B cell (primary cell): ENCODE results near the gene POLR1B. TPM values are rescaled to one million over a fixed set of nuclear protein-coding genes. Genes with fewer than 3 reads are reported as not detected.
"Not testable (repeated sequence)": the region's sequence is repeated elsewhere in the genome, so short reads cannot be mapped to it uniquely, and the experiment has no call there.

Experiments
- ATAC-seq: fragments of 200-7000 bp; cut with Tn5 transposase; one replicate; pipeline ENCODE4 v1.10.0; 2021; ENCODE audit warnings: low read depth, mild to moderate bottlenecking, moderate number of reproducible peaks, moderate library complexity
- CTCF ChIA-PET: fragments of 350-600 bp; sonication (Branson Sonifier 250); formaldehyde crosslinking; loops from one replicate; lab custom pipeline; 2021; ENCODE audit warnings: antibody characterized with exemption, inconsistent platforms; lab: Charles Lee
- POLR2A ChIA-PET: fragments of 350-600 bp; sonication (Branson Sonifier 250); formaldehyde crosslinking; loops from one replicate; lab custom pipeline; 2021; ENCODE audit warnings: antibody characterized with exemption; lab: Charles Lee
- DNase-seq: peaks from one replicate; pipeline ENCODE4 v3.0.0; 2013
- H2AFZ ChIP-seq: 2 replicates; pipeline ENCODE4 v1.6.1; 2012; ENCODE audit warnings: mild to moderate bottlenecking, low read depth, low read length; ENCODE audit not compliant: insufficient read depth, poor library complexity, severe bottlenecking
- H3K27ac ChIP-seq, 2 donors: 1 replicate in 1 of 2; 2 replicates in 1 of 2; pipeline ENCODE4 v1.5.1; 2012 to 2013; ENCODE audit warnings: low read length in 2 of 2, mild to moderate bottlenecking in 2 of 2, moderate library complexity in 1 of 2
- H3K27me3 ChIP-seq, 4 experiments: fragments of 200-600 bp in 1 of 4; sonication (generic) in 1 of 4; replicated peaks in 1 of 4; 1 replicate in 2 of 4; 2 replicates in 2 of 4; pipeline versions ENCODE4 v1.6.1 to v1.7.0; 2013 to 2016; ENCODE audit warnings: low read length in 3 of 4, mild to moderate bottlenecking in 2 of 4, mixed read lengths in 1 of 4, moderate library complexity in 1 of 4; ENCODE audit not compliant: insufficient read depth in 4 of 4, control insufficient read depth in 3 of 4; ENCODE audit errors: control extremely low read depth in 1 of 4
- H3K36me3 ChIP-seq, 2 experiments: replicated peaks in 1 of 2; 1 replicate in 1 of 2; 2 replicates in 1 of 2; pipeline versions ENCODE4 v1.6.1 to v1.7.1; 2013; ENCODE audit warnings: low read length in 1 of 2; ENCODE audit not compliant: insufficient read depth in 2 of 2, control insufficient read depth in 1 of 2; ENCODE audit errors: control extremely low read depth in 1 of 2, extremely low read depth in 1 of 2
- H3K4me1 ChIP-seq, 2 donors: fragments of 200-600 bp in 1 of 2; sonication (generic) in 1 of 2; 1 replicate in 1 of 2; 2 replicates in 1 of 2; pipeline versions ENCODE4 v1.5.1 to v1.6.1; 2013 to 2017; ENCODE audit warnings: low read length in 2 of 2; ENCODE audit not compliant: control insufficient read depth in 2 of 2, insufficient read depth in 2 of 2
- H3K4me2 ChIP-seq: replicated peaks from 2 replicates; pipeline ENCODE3; 2012; ENCODE audit warnings: mild to moderate bottlenecking, low read depth, low read length; ENCODE audit not compliant: poor library complexity, severe bottlenecking
- H3K4me3 ChIP-seq, 5 experiments: fragments of 200-600 bp in 1 of 5; sonication (generic) in 1 of 5; 1 replicate in 3 of 5; 2 replicates in 2 of 5; pipeline versions ENCODE4 v1.5.1 to v1.7.0; 2011 to 2016; ENCODE audit warnings: low read length in 4 of 5, mild to moderate bottlenecking in 4 of 5, low read depth in 2 of 5, control low read depth in 1 of 5, moderate library complexity in 1 of 5; ENCODE audit not compliant: insufficient read depth in 1 of 5; ENCODE audit errors: control extremely low read depth in 1 of 5, extremely low read depth in 1 of 5
- H3K79me2 ChIP-seq: fragments of 200-600 bp; sonication (generic); one replicate; pipeline ENCODE4 v1.6.0; 2016; ENCODE audit warnings: low read length; ENCODE audit not compliant: control insufficient read depth, insufficient read depth
- H3K9ac ChIP-seq: fragments of 200-600 bp; sonication (generic); 2 replicates; pipeline ENCODE4 v1.6.1; 2017; ENCODE audit warnings: mild to moderate bottlenecking, low read length, moderate library complexity
- H3K9me3 ChIP-seq, 3 donors: one replicate each; pipeline versions ENCODE4 v1.6.1 to v1.7.1; 2013; ENCODE audit warnings: low read length in 2 of 3; ENCODE audit not compliant: control insufficient read depth in 2 of 3, insufficient read depth in 1 of 3; ENCODE audit errors: control extremely low read depth in 1 of 3
- H4K20me1 ChIP-seq: 2 replicates; pipeline ENCODE4 v1.6.0; 2012; ENCODE audit warnings: mild to moderate bottlenecking, low read length; ENCODE audit not compliant: insufficient read depth, control insufficient read depth, poor library complexity, severe bottlenecking
- H3K27ac Mint-ChIP-seq: one replicate; pipeline ENCODE4 v1.8.0; 2021; ENCODE audit warnings: mixed read lengths
- H3K27me3 Mint-ChIP-seq: one replicate; pipeline ENCODE4 v1.8.0; 2021; ENCODE audit warnings: mixed read lengths
- H3K4me1 Mint-ChIP-seq: one replicate; pipeline ENCODE4 v1.8.0; 2021; ENCODE audit warnings: mixed read lengths
- H3K4me3 Mint-ChIP-seq: one replicate; pipeline ENCODE4 v1.8.0; 2021; ENCODE audit warnings: mixed read lengths
- H3K9me3 Mint-ChIP-seq: one replicate; pipeline ENCODE4 v1.8.0; 2022; ENCODE audit warnings: mixed read lengths; ENCODE audit not compliant: insufficient read depth
- CTCF ChIP-seq: fragments of 200-600 bp; IDR thresholded peaks from one replicate; pipeline ENCODE4 v1.8.0; 2022; ENCODE audit warnings: antibody characterized with exemption, mild to moderate bottlenecking
- EZH2 ChIP-seq: IDR thresholded peaks from 2 replicates; pipeline ENCODE4 v1.6.1; 2012; ENCODE audit warnings: borderline replicate concordance, low read depth, mild to moderate bottlenecking, moderate library complexity, low read length; ENCODE audit not compliant: insufficient read depth, poor library complexity, severe bottlenecking
- WGBS: methylation state at CpG from one replicate; pipeline ENCODE4 v1.1.5; 2013; ENCODE audit warnings: missing lambda C conversion rate; ENCODE audit not compliant: insufficient coverage; 5-methylcytosine and 5-hydroxymethylcytosine counted together
- intact Hi-C: fragments of 100-400 bp; cut with micrococcal nuclease; formaldehyde crosslinking; loops from one replicate; pipeline ENCODE4 v1.10.0; 2022
- polyA plus RNA-seq: library from polyadenylated mRNA; depleted of rRNA; stranded (reverse); fragments of >200 nt; gene quantifications from 2 replicates; pipeline ENCODE4 v1.2.3, GENCODE V29; 2012
- total RNA-seq, 2 donors: library from RNA; stranded (reverse); fragments of 120-200 nt in 1 of 2; gene quantifications; 1 replicate in 1 of 2; 2 replicates in 1 of 2; pipeline versions ENCODE4 v1.2.3 to v1.2.4, GENCODE V29; 2013 to 2022

Gene POLR1B
- total and polyA plus RNA-seq, 2 donors (not counting 1 experiment from before 2014, with no cell fraction given): 7.0 to 32.5 TPM

- ATAC-seq (no peak), DNase-seq (no peak)
- ChIA-PET POLR2A (no interaction called here), CTCF (interaction anchor here (0.8 kb wide), 1 partner anchor 70 kb away, joined by 4 read pairs; no protein-coding TSS in a partner anchor)
- H3K4me3 Mint-ChIP-seq: no peak overlapping the region
- Histone ChIP-seq H3K9ac (no peak overlapping the region), H3K27me3 (no peaks in the 10 kb centered on the region), H3K79me2 (peaks cover 39% of the 10 kb centered on the region), H3K4me2 (no peak overlapping the region), H3K4me3 (no peak overlapping the region), H3K9me3 (no peaks in the 10 kb centered on the region), H3K36me3 (peaks cover 14 to 68% of the 10 kb centered on the region in 2 experiments), H4K20me1 (peaks cover 3% of the 10 kb centered on the region), H2AFZ (no peak overlapping the region), H3K4me1 (peaks cover 0 to under 1% of the 10 kb centered on the region in 2 donors), H3K27ac (no peak overlapping the region)
- H3K27ac Mint-ChIP-seq: no peak overlapping the region
- H3K9me3 Mint-ChIP-seq: no peaks in the 10 kb centered on the region
- WGBS: 100% methylated on average over 1 of the region's 2 CpGs
- peaks cover 5% of the 10 kb centered on the region for H3K4me1 Mint-ChIP-seq
- TF ChIP-seq EZH2 (no peak), CTCF (no peak)
- no peaks in the 10 kb centered on the region for H3K27me3 Mint-ChIP-seq
- intact Hi-C loops: no loop called here
Observed at GRCh38 chr2:112548980-112549379, 6.7 kb downstream of the POLR1B start.

- no peak overlapping the region for H3K27ac Mint-ChIP-seq
- H3K4me1 Mint-ChIP-seq: no peaks in the 10 kb centered on the region
- H3K4me3 ChIP-seq: no peak overlapping the region
- TF ChIP-seq CTCF (no peak), EZH2 (no peak)
- intact Hi-C loops: no loop called here
- no peaks in the 10 kb centered on the region for H3K27me3 Mint-ChIP-seq
- no peak overlapping the region for H3K27ac ChIP-seq
- no peak overlapping the region for H2AFZ ChIP-seq
- 89% methylated on average over 1 of the region's 3 CpGs for WGBS
- H3K9ac ChIP-seq: no peak overlapping the region
- H3K4me3 Mint-ChIP-seq: no peak overlapping the region
- H3K4me1 ChIP-seq: no peaks in the 10 kb centered on the region
- ChIA-PET CTCF (no interaction called here), POLR2A (no interaction called here)
- peaks cover 3% of the 10 kb centered on the region for H3K9me3 Mint-ChIP-seq
- H3K27me3 ChIP-seq: no peaks in the 10 kb centered on the region
- H3K9me3 ChIP-seq: peaks cover 0 to 6% (median 5%) of the 10 kb centered on the region in 3 donors
- DNase-seq (no peak), ATAC-seq (no peak)
- no peak overlapping the region for H3K4me2 ChIP-seq
- peaks cover 5% of the 10 kb centered on the region for H3K79me2 ChIP-seq
- peaks cover 5 to 72% of the 10 kb centered on the region in 2 experiments for H3K36me3 ChIP-seq
- H4K20me1 ChIP-seq: no peaks in the 10 kb centered on the region
Observed at GRCh38 chr2:112566104-112566503, 23.8 kb downstream of the POLR1B start.

GRCh38 chr2:112566508-112566907, 24.2 kb downstream of the POLR1B start:
- H3K4me1 Mint-ChIP-seq, H3K9me3 ChIP-seq, H3K4me2 ChIP-seq, H3K4me3 ChIP-seq, H4K20me1 ChIP-seq, DNase-seq, ATAC-seq, CTCF ChIA-PET, H3K27ac Mint-ChIP-seq, H3K9me3 Mint-ChIP-seq, H3K79me2 ChIP-seq, H3K4me3 Mint-ChIP-seq, POLR2A ChIA-PET, H3K27ac ChIP-seq, H3K27me3 ChIP-seq, H3K4me1 ChIP-seq, H2AFZ ChIP-seq, H3K27me3 Mint-ChIP-seq, H3K9ac ChIP-seq, intact Hi-C loops: not testable (repeated sequence)
- WGBS: 100% methylated on average over 1 of the region's 5 CpGs
- peaks cover 5 to 72% of the 10 kb centered on the region in 2 experiments for H3K36me3 ChIP-seq
